ENCODE data around the gene RPL13. TPM values are rescaled to one million over a fixed set of nuclear protein-coding genes. Genes with fewer than 3 reads are reported as not detected.

RPL13 gene
- total and polyA plus RNA-seq, 9 of the 15 experiments (the other 6 are each of a cell fraction or from before 2014, with no cell fraction given), result 227 to 6,042 (median 1,633) TPM

GRCh38 chr16:89602952-89603590 lies 42.6 kb downstream of the RPL13 start:
- CTCF ChIA-PET (ENCODE audit: low intra/inter-chr PET ratio), result no interaction called here
- 7% methylated on average over 5 of the region's 5 CpGs for WGBS (ENCODE audit: insufficient coverage, low coverage, missing lambda C conversion rate)
- no peak overlapping the region for H2AFZ ChIP-seq (ENCODE audit: low read depth, low read length)
- DNase-seq (ENCODE audit: extremely low read depth in 1 of 4, low spot score in 3 of 4), result no peak
- POLR2A ChIA-PET, result interaction anchor here (0.7 kb wide), 1 partner anchor 296 kb away, joined by 3 read pairs; no protein-coding TSS in a partner anchor
- FAIRE-seq, result no peak
- H3K4me2 ChIP-seq (ENCODE audit: insufficient read depth, low read length), result no peak overlapping the region
- no peak for ATAC-seq
- H3K4me1 ChIP-seq (replicated peaks in 1 of 2; ENCODE audit: control insufficient read depth in 2 of 2, insufficient read depth in 2 of 2, low read length in 2 of 2), result peaks cover 9 to 57% of the 10 kb centered on the region in 2 experiments; a peak in 4 of 5 replicates
- no peaks in the 10 kb centered on the region for H3K27me3 ChIP-seq (ENCODE audit: control insufficient read depth in 2 of 2, insufficient read depth in 2 of 2, low read length in 2 of 2)
- 0 out of 2 replicates have a peak, but pooled peaks cover 5% of the 10 kb centered on the region for H4K20me1 ChIP-seq (replicated peaks; ENCODE audit: control insufficient read depth, insufficient read depth, low read length)
- in situ Hi-C loops (cut with MboI), result no loop called here
- H3K36me3 ChIP-seq (ENCODE audit: control insufficient read depth, insufficient read depth, low read length), result no peaks in the 10 kb centered on the region
- BruUV-seq (replicated peaks), result no TSS peak
- H3K4me3 ChIP-seq, result no peak overlapping the region
- no peak for TF ChIP-seq ZNF507 (tag; conservative IDR thresholded peaks at IDR 0.05)
- TF ChIP-seq KDM1A (IDR thresholded peaks at IDR 0.05), result peak in 1 of 2 experiments; percentile 56; a peak in 1 of 4 replicates
- no peak for TF ChIP-seq TAF7 (tag; IDR thresholded peaks at IDR 0.05)
- TF ChIP-seq ZNF263 (CRISPR knock-in tag; IDR thresholded peaks at IDR 0.05; ENCODE audit: borderline replicate concordance), result peak; percentile 82
- no peaks in the 10 kb centered on the region for H3K9me1 ChIP-seq (ENCODE audit: control insufficient read depth, insufficient read depth, low read length)
- intact Hi-C loops (cut with micrococcal nuclease), result loop anchor here (5.0 kb wide), 1 partner anchor 34 kb away; no protein-coding TSS in a partner anchor
- no peak overlapping the region for H3K27ac ChIP-seq (ENCODE audit: extremely low read depth, low read depth, low read length)
- no peak overlapping the region for H3K9ac ChIP-seq (ENCODE audit: insufficient read depth in 1 of 2, low read depth in 2 of 2, low read length in 2 of 2)
- H3K79me2 ChIP-seq (ENCODE audit: control insufficient read depth, insufficient read depth, low read length), result no peaks in the 10 kb centered on the region
- no peaks in the 10 kb centered on the region for H3K9me3 ChIP-seq (replicated peaks; ENCODE audit: control insufficient read depth, insufficient read depth, low read depth, low read length)

GRCh38 chr16:89604764-89605163 lies 44.3 kb downstream of the RPL13 start:
- Histone ChIP-seq H3K27ac (ENCODE audit: extremely low read depth, low read depth, low read length) (no peak overlapping the region), H3K36me3 (ENCODE audit: control insufficient read depth, insufficient read depth, low read length) (no peaks in the 10 kb centered on the region), H3K27me3 (ENCODE audit: control insufficient read depth in 2 of 2, insufficient read depth in 2 of 2, low read length in 2 of 2) (no peaks in the 10 kb centered on the region), H3K79me2 (ENCODE audit: control insufficient read depth, insufficient read depth, low read length) (no peaks in the 10 kb centered on the region), H3K4me3 (no peak overlapping the region), H3K4me1 (replicated peaks in 1 of 2; ENCODE audit: control insufficient read depth in 2 of 2, insufficient read depth in 2 of 2, low read length in 2 of 2) (peaks cover 19 to 61% of the 10 kb centered on the region in 2 experiments; a peak in 4 of 5 replicates), H3K9me3 (replicated peaks; ENCODE audit: control insufficient read depth, insufficient read depth, low read depth, low read length) (no peaks in the 10 kb centered on the region), H2AFZ (ENCODE audit: low read depth, low read length) (no peak overlapping the region), H3K9me1 (ENCODE audit: control insufficient read depth, insufficient read depth, low read length) (no peaks in the 10 kb centered on the region), H3K4me2 (ENCODE audit: insufficient read depth, low read length) (no peak overlapping the region), H4K20me1 (replicated peaks; ENCODE audit: control insufficient read depth, insufficient read depth, low read length) (0 out of 2 replicates have a peak, but pooled peaks cover 5% of the 10 kb centered on the region), H3K9ac (ENCODE audit: insufficient read depth in 1 of 2, low read depth in 2 of 2, low read length in 2 of 2) (peak overlapping the region in 1 of 2 experiments; percentile 58; a peak in 1 of 4 replicates)
- ATAC-seq (no peak), FAIRE-seq (no peak), DNase-seq (ENCODE audit: extremely low read depth in 1 of 4, low spot score in 3 of 4) (no peak)
- no TSS peak for BruUV-seq (replicated peaks)
- ChIA-PET CTCF (ENCODE audit: low intra/inter-chr PET ratio) (no interaction called here), POLR2A (no interaction called here)
- in situ Hi-C loops (cut with MboI) (no loop called here), intact Hi-C loops (cut with micrococcal nuclease) (loop anchor here (5.0 kb wide), 1 partner anchor 33 kb away; no protein-coding TSS in a partner anchor)
- 57% methylated on average over 16 of the region's 16 CpGs for WGBS (ENCODE audit: insufficient coverage, low coverage, missing lambda C conversion rate)
- TF ChIP-seq ZNF444 (CRISPR knock-in tag; IDR thresholded peaks at IDR 0.05), result no peak
- no peak for TF ChIP-seq EGR1 (conservative IDR thresholded peaks at IDR 0.05)
- TF ChIP-seq ZNF263 (CRISPR knock-in tag; IDR thresholded peaks at IDR 0.05; ENCODE audit: borderline replicate concordance), result peak; percentile 84
- TF ChIP-seq ZSCAN32 (CRISPR knock-in tag; IDR thresholded peaks at IDR 0.05), result no peak
- TF ChIP-seq TFAP4 (CRISPR knock-in tag; IDR thresholded peaks at IDR 0.05; ENCODE audit: borderline replicate concordance), result peak; percentile 20; the same call in 1 of the 2 replicates
- TF ChIP-seq CBFB (CRISPR knock-in tag; IDR thresholded peaks at IDR 0.05), result no peak
